HFF-Myc (cell line): ENCODE results near the gene PTPN2.

ENCODE experiments used
- DNase-seq: peaks from one replicate; pipeline ENCODE4 v3.0.0-alpha.2; 2011; ENCODE audit warnings: low read depth; ENCODE audit errors: extremely low read depth
- H3K4me3 ChIP-seq: replicated peaks from 2 replicates; pipeline ENCODE4 v1.5.1; 2011; ENCODE audit warnings: low read depth, mild to moderate bottlenecking, control low read depth, low read length
- CTCF ChIP-seq: IDR thresholded peaks from 2 replicates; pipeline ENCODE4 v1.5.1; 2012; ENCODE audit warnings: mild to moderate bottlenecking, low read depth, low read length, control low read depth; ENCODE audit errors: missing control alignments

The PTPN2 gene

DNA sequence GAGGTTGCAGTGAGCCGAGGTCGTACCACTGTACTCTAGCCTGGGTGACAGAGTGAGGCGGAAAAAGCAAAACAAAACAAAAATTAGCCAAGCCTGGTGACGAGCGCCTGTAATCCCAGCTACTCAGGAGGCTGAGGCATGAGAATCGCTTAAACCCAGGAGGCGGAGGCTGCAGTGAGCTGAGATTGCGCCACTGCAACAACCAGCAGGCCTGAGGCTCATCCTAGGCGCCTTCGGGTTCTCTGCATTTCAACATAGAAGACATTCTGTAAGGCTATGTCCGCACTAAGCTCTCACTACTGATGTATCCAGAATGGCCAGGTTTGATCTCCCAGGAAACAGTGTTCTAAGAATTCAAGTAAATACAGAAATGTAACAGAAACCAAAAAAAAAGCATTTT lies 23.5 kb downstream of the PTPN2 start:
- H3K4me3 ChIP-seq = no peak overlapping the region
- no peak for TF ChIP-seq CTCF
- DNase-seq = no peak

- H3K4me3 ChIP-seq = no peak overlapping the region
- no peak for TF ChIP-seq CTCF
- DNase-seq = no peak
These were observed 25.0 kb downstream of the PTPN2 start for GRCh38 chr18:12858991-12859390.

DNA sequence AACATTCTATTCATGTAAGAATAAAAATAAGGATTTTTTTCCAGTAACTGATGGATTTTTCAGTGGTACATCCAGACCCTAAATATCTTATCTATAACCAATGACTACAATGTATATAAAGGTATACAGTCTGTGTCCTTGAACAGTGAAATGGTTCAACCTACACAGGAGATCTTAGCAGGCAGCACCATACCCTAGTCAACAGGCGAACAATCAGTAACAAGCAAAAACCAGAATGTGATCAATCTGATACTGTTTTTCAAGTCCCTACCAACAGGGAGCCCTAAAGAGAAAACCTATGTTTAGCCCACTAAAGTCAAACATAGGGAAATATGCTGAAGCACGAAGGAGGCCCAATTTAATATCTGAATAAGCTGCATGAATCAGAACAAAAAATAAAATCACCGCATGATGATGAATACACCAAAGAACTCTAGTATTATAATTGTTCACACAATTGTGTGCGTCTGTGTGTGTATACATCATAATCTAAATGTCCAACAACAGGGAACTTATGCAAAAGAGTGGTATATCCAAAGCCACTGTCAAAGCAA lies 26.0 kb downstream of the PTPN2 start:
- no peak overlapping the region for H3K4me3 ChIP-seq
- no peak for TF ChIP-seq CTCF
- DNase-seq = no peak

- DNase-seq = no peak
- no peak overlapping the region for H3K4me3 ChIP-seq
- TF ChIP-seq CTCF = no peak
These were observed 26.7 kb downstream of the PTPN2 start for GRCh38 chr18:12857215-12857905.

GRCh38 chr18:12855916-12856315 lies 28.1 kb downstream of the PTPN2 start:
- H3K4me3 ChIP-seq = no peak overlapping the region
- no peak for TF ChIP-seq CTCF
- DNase-seq = no peak

- H3K4me3 ChIP-seq = no peak overlapping the region
- no peak for DNase-seq
- TF ChIP-seq CTCF = no peak
These were observed 31.3 kb downstream of the PTPN2 start for GRCh38 chr18:12852566-12853315.
